ENCODE measurements around the gene PFN2.
"Not testable (repeated sequence)": the region's sequence is repeated elsewhere in the genome, so short reads cannot be mapped to it uniquely, and the experiment has no call there.

PFN2 gene

GRCh38 chr3:149941946-149942345 is 28.7 kb downstream of the PFN2 start:
- Histone ChIP-seq H2AFZ (ENCODE audit: low read depth, low read length) (no peak overlapping the region), H3K9ac (ENCODE audit: low read depth, low read length) (no peak overlapping the region), H3K27me3 (ENCODE audit: insufficient read depth, low read length, poor library complexity) (no peaks in the 10 kb centered on the region), H4K20me1 (ENCODE audit: insufficient read depth, low read length) (peaks cover 3% of the 10 kb centered on the region), H3K79me2 (ENCODE audit: insufficient read depth, low read length) (peaks cover 7% of the 10 kb centered on the region; the same call in 1 of the 2 replicates), H3K4me1 (ENCODE audit: insufficient read depth, low read length) (no peaks in the 10 kb centered on the region), H3K9me3 (ENCODE audit: insufficient read depth, low read length, severe bottlenecking) (no peaks in the 10 kb centered on the region), H3K4me2 (ENCODE audit: insufficient read depth, low read length) (no peak overlapping the region), H3K4me3 (ENCODE audit: low read depth in 1 of 2, low read length in 2 of 2) (no peak overlapping the region), H3K36me3 (ENCODE audit: insufficient read depth, low read length) (peaks cover 8% of the 10 kb centered on the region; the same call in 1 of the 2 replicates), H3K27ac (ENCODE audit: low read length) (no peak overlapping the region)
- ATAC-seq (ENCODE audit: insufficient read depth, low read depth) (no peak), DNase-seq (no peak)
- TF ChIP-seq, protein P1, sequence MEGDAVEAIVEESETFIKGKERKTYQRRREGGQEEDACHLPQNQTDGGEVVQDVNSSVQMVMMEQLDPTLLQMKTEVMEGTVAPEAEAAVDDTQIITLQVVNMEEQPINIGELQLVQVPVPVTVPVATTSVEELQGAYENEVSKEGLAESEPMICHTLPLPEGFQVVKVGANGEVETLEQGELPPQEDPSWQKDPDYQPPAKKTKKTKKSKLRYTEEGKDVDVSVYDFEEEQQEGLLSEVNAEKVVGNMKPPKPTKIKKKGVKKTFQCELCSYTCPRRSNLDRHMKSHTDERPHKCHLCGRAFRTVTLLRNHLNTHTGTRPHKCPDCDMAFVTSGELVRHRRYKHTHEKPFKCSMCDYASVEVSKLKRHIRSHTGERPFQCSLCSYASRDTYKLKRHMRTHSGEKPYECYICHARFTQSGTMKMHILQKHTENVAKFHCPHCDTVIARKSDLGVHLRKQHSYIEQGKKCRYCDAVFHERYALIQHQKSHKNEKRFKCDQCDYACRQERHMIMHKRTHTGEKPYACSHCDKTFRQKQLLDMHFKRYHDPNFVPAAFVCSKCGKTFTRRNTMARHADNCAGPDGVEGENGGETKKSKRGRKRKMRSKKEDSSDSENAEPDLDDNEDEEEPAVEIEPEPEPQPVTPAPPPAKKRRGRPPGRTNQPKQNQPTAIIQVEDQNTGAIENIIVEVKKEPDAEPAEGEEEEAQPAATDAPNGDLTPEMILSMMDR (IDR thresholded peaks at IDR 0.05; ENCODE audit: borderline replicate concordance, extremely low read depth, low read length, poor library complexity, severe bottlenecking) = no peak
- TF ChIP-seq EZH2 (IDR thresholded peaks at IDR 0.05; ENCODE audit: borderline replicate concordance, low read depth, low read length, severe bottlenecking) = no peak

DNA sequence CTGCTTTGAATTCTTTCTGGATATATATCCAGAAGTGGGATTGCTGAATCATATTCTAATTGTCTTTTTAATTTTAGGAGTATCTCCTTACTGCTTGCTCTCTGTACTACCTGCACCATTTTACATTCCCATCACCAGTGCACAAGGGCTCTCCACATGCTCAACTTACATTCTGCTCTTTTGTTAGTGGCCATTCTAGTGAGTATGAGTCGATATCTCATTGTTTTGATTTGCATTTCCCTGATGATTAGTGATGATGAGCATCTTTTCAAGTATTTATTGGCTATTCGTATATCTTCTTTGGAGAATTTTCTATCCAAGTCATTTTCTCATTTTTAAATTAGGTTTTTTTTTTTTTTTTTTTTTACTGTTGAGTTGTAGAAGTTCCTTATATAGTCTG is 29.5 kb downstream of the PFN2 start:
- no peak for DNase-seq
- no peaks in the 10 kb centered on the region for H3K27me3 ChIP-seq (ENCODE audit: insufficient read depth, low read length, poor library complexity)

DNA sequence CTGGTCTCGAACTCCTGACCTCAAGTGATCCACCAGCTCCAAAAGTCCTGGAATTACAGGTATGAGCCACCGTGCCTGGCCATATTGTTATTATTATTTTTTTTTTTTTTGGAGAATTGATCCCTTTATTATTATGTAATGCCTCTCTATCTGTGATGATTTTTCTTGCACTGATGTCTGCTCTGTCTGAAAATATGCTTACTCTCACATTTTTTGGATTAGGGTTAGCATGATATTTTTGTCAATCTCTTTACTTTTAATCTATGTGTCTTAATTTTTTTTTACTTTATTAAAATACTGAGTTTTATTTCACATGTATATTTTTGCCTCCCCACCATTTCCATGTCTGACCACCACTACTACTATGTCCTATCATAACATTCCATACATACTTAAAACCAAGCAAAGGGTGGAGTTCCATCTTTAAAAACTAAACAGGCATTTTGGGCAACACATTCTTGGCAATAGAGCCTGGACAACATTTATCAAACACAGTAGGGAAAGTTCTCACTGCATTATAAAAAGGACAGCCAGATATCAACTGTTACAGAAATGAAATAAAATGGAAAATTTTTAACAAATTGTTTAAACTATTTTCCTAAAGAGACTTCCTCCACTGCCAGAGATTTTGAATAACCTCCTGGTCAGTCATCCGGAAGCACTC is 32.2 kb downstream of the PFN2 start:
- H3K9ac ChIP-seq (ENCODE audit: low read depth, low read length); H3K36me3 ChIP-seq (ENCODE audit: insufficient read depth, low read length); DNase-seq; ATAC-seq (ENCODE audit: insufficient read depth, low read depth); H3K4me1 ChIP-seq (ENCODE audit: insufficient read depth, low read length); H3K4me2 ChIP-seq (ENCODE audit: insufficient read depth, low read length); H3K4me3 ChIP-seq (ENCODE audit: low read depth in 1 of 2, low read length in 2 of 2); H3K27ac ChIP-seq (ENCODE audit: low read length); H3K9me3 ChIP-seq (ENCODE audit: insufficient read depth, low read length, severe bottlenecking); H2AFZ ChIP-seq (ENCODE audit: low read depth, low read length); H3K27me3 ChIP-seq (ENCODE audit: insufficient read depth, low read length, poor library complexity); H4K20me1 ChIP-seq (ENCODE audit: insufficient read depth, low read length): not testable (repeated sequence)
- peaks cover 10% of the 10 kb centered on the region; the same call in 1 of the 2 replicates for H3K79me2 ChIP-seq (ENCODE audit: insufficient read depth, low read length)

More for the DNA sequence above, 29.5 kb downstream of the PFN2 start:
- ATAC-seq (ENCODE audit: insufficient read depth, low read depth) = no peak
- H3K36me3 ChIP-seq (ENCODE audit: insufficient read depth, low read length) = peaks cover 9% of the 10 kb centered on the region; the same call in 1 of the 2 replicates
- no peak overlapping the region for H3K4me2 ChIP-seq (ENCODE audit: insufficient read depth, low read length)
- TF ChIP-seq, protein P1 (IDR thresholded peaks at IDR 0.05; ENCODE audit: borderline replicate concordance, extremely low read depth, low read length, poor library complexity, severe bottlenecking) = no peak
- TF ChIP-seq EZH2 (IDR thresholded peaks at IDR 0.05; ENCODE audit: borderline replicate concordance, low read depth, low read length, severe bottlenecking) = no peak
- peaks cover 10% of the 10 kb centered on the region; the same call in 1 of the 2 replicates for H3K79me2 ChIP-seq (ENCODE audit: insufficient read depth, low read length)
- H3K27ac ChIP-seq (ENCODE audit: low read length) = no peak overlapping the region
- no peaks in the 10 kb centered on the region for H3K9me3 ChIP-seq (ENCODE audit: insufficient read depth, low read length, severe bottlenecking)
- no peak overlapping the region for H3K4me3 ChIP-seq (ENCODE audit: low read depth in 1 of 2, low read length in 2 of 2)
- H2AFZ ChIP-seq (ENCODE audit: low read depth, low read length) = no peak overlapping the region
- H3K9ac ChIP-seq (ENCODE audit: low read depth, low read length) = no peak overlapping the region
- peaks cover 6% of the 10 kb centered on the region for H4K20me1 ChIP-seq (ENCODE audit: insufficient read depth, low read length)
- H3K4me1 ChIP-seq (ENCODE audit: insufficient read depth, low read length) = no peaks in the 10 kb centered on the region

DNA sequence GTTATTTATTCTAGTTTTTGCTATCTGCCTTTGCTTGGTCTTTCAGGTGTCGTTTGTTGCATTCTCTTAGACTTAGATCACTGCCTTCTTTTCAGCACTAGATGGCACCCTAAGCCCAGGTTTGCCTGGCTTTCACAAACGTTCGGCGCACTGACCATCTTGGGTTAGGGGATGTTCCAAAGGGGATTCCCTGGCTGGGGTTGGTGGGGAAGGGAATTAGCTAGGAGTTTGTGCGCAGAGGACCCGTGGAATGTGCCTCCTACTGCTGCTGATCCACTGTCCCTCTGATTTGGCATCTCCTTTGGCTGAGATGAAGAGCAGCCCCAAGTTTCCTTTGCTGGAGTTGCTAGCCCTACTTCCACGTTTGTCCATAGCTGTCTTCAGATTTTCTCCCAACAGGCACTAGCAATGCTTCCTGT is 33.9 kb downstream of the PFN2 start:
- Histone ChIP-seq H3K27ac (ENCODE audit: low read length) (no peak overlapping the region), H3K27me3 (ENCODE audit: insufficient read depth, low read length, poor library complexity) (no peaks in the 10 kb centered on the region), H3K36me3 (ENCODE audit: insufficient read depth, low read length) (peaks cover 15% of the 10 kb centered on the region; the same call in 1 of the 2 replicates), H3K4me1 (ENCODE audit: insufficient read depth, low read length) (no peaks in the 10 kb centered on the region), H4K20me1 (ENCODE audit: insufficient read depth, low read length) (peaks cover 6% of the 10 kb centered on the region), H3K4me2 (ENCODE audit: insufficient read depth, low read length) (no peak overlapping the region), H3K79me2 (ENCODE audit: insufficient read depth, low read length) (peaks cover 7% of the 10 kb centered on the region; the same call in 1 of the 2 replicates), H3K9ac (ENCODE audit: low read depth, low read length) (no peak overlapping the region), H3K9me3 (ENCODE audit: insufficient read depth, low read length, severe bottlenecking) (peaks cover 2% of the 10 kb centered on the region), H3K4me3 (ENCODE audit: low read depth in 1 of 2, low read length in 2 of 2) (no peak overlapping the region), H2AFZ (ENCODE audit: low read depth, low read length) (no peak overlapping the region)
- ATAC-seq (ENCODE audit: insufficient read depth, low read depth) = peak; percentile 77
- DNase-seq = peak; percentile 31
- TF ChIP-seq, protein P1 (IDR thresholded peaks at IDR 0.05; ENCODE audit: borderline replicate concordance, extremely low read depth, low read length, poor library complexity, severe bottlenecking) = peak; percentile 75
- no peak for TF ChIP-seq EZH2 (IDR thresholded peaks at IDR 0.05; ENCODE audit: borderline replicate concordance, low read depth, low read length, severe bottlenecking)
